ENCODE data around the gene ADGRE1.

The ADGRE1 gene

GRCh38 chr19:6987850-6988249 lies 100.5 kb downstream of the ADGRE1 start:
- TF ChIP-seq, protein P1, sequence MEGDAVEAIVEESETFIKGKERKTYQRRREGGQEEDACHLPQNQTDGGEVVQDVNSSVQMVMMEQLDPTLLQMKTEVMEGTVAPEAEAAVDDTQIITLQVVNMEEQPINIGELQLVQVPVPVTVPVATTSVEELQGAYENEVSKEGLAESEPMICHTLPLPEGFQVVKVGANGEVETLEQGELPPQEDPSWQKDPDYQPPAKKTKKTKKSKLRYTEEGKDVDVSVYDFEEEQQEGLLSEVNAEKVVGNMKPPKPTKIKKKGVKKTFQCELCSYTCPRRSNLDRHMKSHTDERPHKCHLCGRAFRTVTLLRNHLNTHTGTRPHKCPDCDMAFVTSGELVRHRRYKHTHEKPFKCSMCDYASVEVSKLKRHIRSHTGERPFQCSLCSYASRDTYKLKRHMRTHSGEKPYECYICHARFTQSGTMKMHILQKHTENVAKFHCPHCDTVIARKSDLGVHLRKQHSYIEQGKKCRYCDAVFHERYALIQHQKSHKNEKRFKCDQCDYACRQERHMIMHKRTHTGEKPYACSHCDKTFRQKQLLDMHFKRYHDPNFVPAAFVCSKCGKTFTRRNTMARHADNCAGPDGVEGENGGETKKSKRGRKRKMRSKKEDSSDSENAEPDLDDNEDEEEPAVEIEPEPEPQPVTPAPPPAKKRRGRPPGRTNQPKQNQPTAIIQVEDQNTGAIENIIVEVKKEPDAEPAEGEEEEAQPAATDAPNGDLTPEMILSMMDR (IDR thresholded peaks at IDR 0.05; ENCODE audit: low read depth, low read length, missing control alignments) = no peak
- DNase-seq (ENCODE audit: low read depth) = no peak
- H3K4me3 ChIP-seq (ENCODE audit: low read depth, low read length) = no peak overlapping the region

DNA sequence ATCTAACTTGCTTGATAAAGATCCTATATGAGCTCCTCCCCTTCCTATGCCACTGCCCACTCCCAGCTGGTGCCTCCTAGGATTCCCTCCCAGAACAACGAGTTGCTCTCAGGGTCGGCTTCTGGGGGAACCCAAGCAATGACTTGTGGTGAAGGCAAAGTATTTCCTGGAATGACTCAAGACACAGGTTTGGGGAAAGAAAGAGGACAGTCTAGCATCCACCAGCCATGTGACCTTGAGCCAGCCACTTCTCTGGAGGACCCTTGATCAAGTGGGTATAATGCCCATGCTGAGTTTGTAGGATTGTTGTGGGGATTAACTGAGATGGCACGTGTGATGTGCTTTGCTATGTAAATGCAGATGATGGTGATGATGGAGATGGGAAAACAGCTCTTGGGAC lies 100.9 kb downstream of the ADGRE1 start:
- TF ChIP-seq, protein P1 (IDR thresholded peaks at IDR 0.05; ENCODE audit: low read depth, low read length, missing control alignments) = no peak
- no peak overlapping the region for H3K4me3 ChIP-seq (ENCODE audit: low read depth, low read length)
- no peak for DNase-seq (ENCODE audit: low read depth)

Data from GM12864 (cell line).